Pulmonary artery endothelial cell (primary cell): ENCODE results near the gene RPL36. TPM values are rescaled to one million over a fixed set of nuclear protein-coding genes. Genes with fewer than 3 reads are reported as not detected.
"Not testable (repeated sequence)": the region's sequence is repeated elsewhere in the genome, so short reads cannot be mapped to it uniquely, and the experiment has no call there.

Experiments
- DNase-seq: peaks from one replicate; pipeline ENCODE4 v3.0.0-alpha.2; 2011; ENCODE audit warnings: low read depth, low spot score
- total RNA-seq: library from RNA; depleted of rRNA; stranded (reverse); fragments of >200 nt; gene quantifications from 2 replicates; pipeline ENCODE4 v1.2.3, GENCODE V29; 2014

The RPL36 gene
- total RNA-seq, 1 donor from 2014 or later = 866 TPM

GRCh38 chr19:5690955-5691821 is 1.1 kb downstream of the RPL36 start:
- DNase-seq = no peak

- DNase-seq = no peak
Measured at GRCh38 chr19:5691822-5692722, 2.0 kb downstream of the RPL36 start.

- DNase-seq = no peak
Measured at GRCh38 chr19:5692723-5693194, 2.7 kb downstream of the RPL36 start.

GRCh38 chr19:5693195-5694166 is 3.4 kb downstream of the RPL36 start:
- DNase-seq = no peak

GRCh38 chr19:5694167-5694955 is 4.3 kb downstream of the RPL36 start:
- DNase-seq = no peak

- no peak for DNase-seq
Measured at GRCh38 chr19:5694956-5695648, 5.0 kb downstream of the RPL36 start.

GRCh38 chr19:5695649-5696195 is 5.6 kb downstream of the RPL36 start:
- no peak for DNase-seq

- DNase-seq = no peak
Measured at GRCh38 chr19:5696196-5697021, 6.3 kb downstream of the RPL36 start.

- DNase-seq = no peak
Measured at GRCh38 chr19:5697022-5697889, 7.2 kb downstream of the RPL36 start.

- DNase-seq = no peak
Measured at GRCh38 chr19:5697890-5698634, 8.0 kb downstream of the RPL36 start.

- DNase-seq = no peak
Measured at GRCh38 chr19:5698635-5699422, 8.7 kb downstream of the RPL36 start.

GRCh38 chr19:5700455-5701092 is 10.5 kb downstream of the RPL36 start:
- DNase-seq = no peak

- not testable (repeated sequence) for DNase-seq
Measured at GRCh38 chr19:5702053-5702410, 11.9 kb downstream of the RPL36 start.

GRCh38 chr19:5703819-5704818 is 14.0 kb downstream of the RPL36 start:
- no peak for DNase-seq
